Measurements from ENCODE around the gene HHIP.

The HHIP gene

GRCh38 chr4:144663834-144664475 is 18.0 kb downstream of the HHIP start:
- DNase-seq (ENCODE audit: extremely low spot score), result no peak
- TF ChIP-seq CTCF (IDR thresholded peaks at IDR 0.05; ENCODE audit: control extremely low read depth, extremely low read depth, low read depth, missing control alignments), result no peak
- CTCF ChIA-PET, result interaction anchor here (0.7 to 2.8 kb wide), 3 partner anchors 10 to 249 kb away, joined by 3 to 15 read pairs (median 4); no protein-coding TSS in a partner anchor
- POLR2A ChIA-PET, result no interaction called here

GRCh38 chr4:144666539-144667175 is 20.7 kb downstream of the HHIP start:
- TF ChIP-seq CTCF (IDR thresholded peaks at IDR 0.05; ENCODE audit: control extremely low read depth, extremely low read depth, low read depth, missing control alignments), result no peak
- CTCF ChIA-PET, result interaction anchor here (1.0 kb wide), 1 partner anchor 27 kb away, joined by 3 read pairs; no protein-coding TSS in a partner anchor
- POLR2A ChIA-PET, result no interaction called here
- no peak for DNase-seq (ENCODE audit: extremely low spot score)

- no peak for TF ChIP-seq CTCF (IDR thresholded peaks at IDR 0.05; ENCODE audit: control extremely low read depth, extremely low read depth, low read depth, missing control alignments)
- CTCF ChIA-PET, result no interaction called here
- POLR2A ChIA-PET, result no interaction called here
- DNase-seq (ENCODE audit: extremely low spot score), result no peak
Measured at GRCh38 chr4:144667500-144667899, 21.5 kb downstream of the HHIP start.

DNA sequence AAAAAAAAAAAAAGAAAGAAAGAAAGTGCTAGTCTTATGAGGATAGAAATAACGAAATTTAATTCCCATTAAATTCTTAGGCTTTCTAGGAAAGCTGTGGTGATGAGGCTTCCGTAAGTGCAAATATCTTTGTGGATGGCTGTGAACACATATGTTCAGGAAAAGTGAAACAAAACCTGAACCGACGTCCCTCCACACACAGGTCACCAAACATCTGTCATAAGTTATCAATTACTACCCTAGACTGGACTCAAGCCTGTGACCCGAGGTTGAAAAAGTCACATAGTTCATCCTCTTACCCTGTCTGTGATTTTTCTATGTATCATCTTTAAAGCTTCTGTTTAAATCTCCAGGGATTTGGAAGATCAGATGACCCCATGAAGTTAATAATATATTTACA is 24.8 kb downstream of the HHIP start:
- DNase-seq (ENCODE audit: extremely low spot score), result no peak
- CTCF ChIA-PET, result interaction anchor here (0.8 to 0.9 kb wide), 3 partner anchors 8 to 825 kb away, joined by 3 read pairs; no protein-coding TSS in a partner anchor
- POLR2A ChIA-PET, result interaction anchor here (0.7 kb wide), 1 partner anchor 564 kb away, joined by 4 read pairs; no protein-coding TSS in a partner anchor
- no peak for TF ChIP-seq CTCF (IDR thresholded peaks at IDR 0.05; ENCODE audit: control extremely low read depth, extremely low read depth, low read depth, missing control alignments)

- TF ChIP-seq CTCF (IDR thresholded peaks at IDR 0.05; ENCODE audit: control extremely low read depth, extremely low read depth, low read depth, missing control alignments), result no peak
- DNase-seq (ENCODE audit: extremely low spot score), result no peak
- CTCF ChIA-PET, result no interaction called here
Measured at GRCh38 chr4:144674711-144675110, 28.8 kb downstream of the HHIP start.

DNA sequence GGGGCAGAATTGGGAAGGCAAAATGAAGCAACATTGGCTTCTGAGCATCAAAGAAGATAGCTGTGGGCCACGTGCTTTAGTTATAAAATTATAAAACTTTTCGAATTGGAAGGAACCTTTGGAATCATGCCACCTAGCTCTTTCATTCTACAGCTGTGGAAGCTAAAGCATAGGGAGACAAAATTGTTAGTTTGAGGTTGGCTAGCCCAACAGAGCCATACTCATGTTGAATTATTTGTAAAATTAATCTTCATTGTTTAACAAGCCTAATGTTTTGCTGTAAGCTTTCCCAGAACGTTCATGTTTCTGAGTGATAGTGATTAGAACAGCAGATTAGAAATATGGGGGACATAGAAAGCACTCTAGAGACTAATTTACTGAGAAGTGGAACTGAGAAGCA is 35.9 kb downstream of the HHIP start:
- TF ChIP-seq CTCF (IDR thresholded peaks at IDR 0.05; ENCODE audit: control extremely low read depth, extremely low read depth, low read depth, missing control alignments), result no peak
- CTCF ChIA-PET, result no interaction called here
- POLR2A ChIA-PET, result no interaction called here
- DNase-seq (ENCODE audit: extremely low spot score), result no peak

More at GRCh38 chr4:144674711-144675110, 28.8 kb downstream of the HHIP start:
- POLR2A ChIA-PET, result no interaction called here

All from GM10248 (cell line).